SU-DHL-6 (cell line): Measurements from ENCODE around the gene ATF6.

Source experiments
- CTCF ChIP-seq: fragments of 200-600 bp; sonication (generic); IDR thresholded peaks from one replicate; pipeline ENCODE4 v1.5.1; 2017; ENCODE audit warnings: antibody characterized with exemption, mild to moderate bottlenecking, low read length, moderate library complexity; ENCODE audit not compliant: insufficient read depth, poor library complexity, severe bottlenecking
- EZH2phosphoT487 ChIP-seq: fragments of 200-600 bp; sonication (generic), shearing (Covaris generic); conservative IDR thresholded peaks from 2 replicates; pipeline ENCODE4 v1.6.1; 2018; ENCODE audit warnings: mild to moderate bottlenecking, antibody characterized with exemption, low read length, moderate library complexity, mixed read lengths

GRCh38 chr1:162011337-162012012, 245.4 kb downstream of the ATF6 start:
- TF ChIP-seq CTCF: no peak
- no peak for TF ChIP-seq EZH2phosphoT487
